Endothelial cell of umbilical vein (primary cell): ENCODE measurements around the gene PRPF19. TPM values are rescaled to one million over a fixed set of nuclear protein-coding genes. Genes with fewer than 3 reads are reported as not detected.

Experiments used
- BruUV-seq: library from RNA; stranded (reverse); fragments of 400-500 nt; replicated peaks from 2 replicates; lab custom pipeline; 2021; lab: Mats Ljungman, UMichigan
- CTCF ChIA-PET: fragments of 300-600, 350-600 bp; sonication (Branson Sonifier 250); formaldehyde crosslinking; loops from one replicate; lab custom pipeline; 2021; ENCODE audit warnings: antibody characterized with exemption, inconsistent platforms; lab: Charles Lee
- POLR2A ChIA-PET: fragments of 300-600, 350-600 bp; sonication (Branson Sonifier 250); formaldehyde crosslinking; loops from one replicate; lab custom pipeline; 2021; ENCODE audit warnings: antibody characterized with exemption, inconsistent platforms; lab: Charles Lee
- DNase-seq: peaks from one replicate; pipeline ENCODE4 v3.0.0-alpha.2; 2011; ENCODE audit warnings: low read depth, low spot score
- FAIRE-seq: peaks from 2 replicates; lab custom pipeline; 2011; peaks lifted over from hg19 to GRCh38; lab: Jason Lieb, UNC
- H2AFZ ChIP-seq: 2 replicates; pipeline ENCODE4 v1.6.0; 2012; ENCODE audit warnings: low read depth, low read length, control low read depth, inconsistent platforms
- H3K27ac ChIP-seq: 2 replicates; pipeline ENCODE4 v1.5.1; 2011; ENCODE audit warnings: low read depth, mild to moderate bottlenecking, control low read depth, low read length, moderate library complexity; ENCODE audit not compliant: insufficient read depth
- H3K27me3 ChIP-seq, 2 experiments: 2 replicates each; pipeline versions ENCODE4 v1.6.0 to v1.6.1; 2011; ENCODE audit warnings: low read length in 2 of 2, mixed read lengths in 1 of 2; ENCODE audit not compliant: control insufficient read depth in 2 of 2, insufficient read depth in 2 of 2
- H3K36me3 ChIP-seq, 2 experiments: 2 replicates in 1 of 2; 3 replicates in 1 of 2; pipeline ENCODE4 v1.5.1; 2011; ENCODE audit warnings: low read length in 2 of 2, mild to moderate bottlenecking in 1 of 2, moderate library complexity in 1 of 2; ENCODE audit not compliant: control insufficient read depth in 2 of 2, insufficient read depth in 2 of 2; ENCODE audit errors: extremely low read depth in 1 of 2
- H3K4me1 ChIP-seq: 3 replicates; pipeline ENCODE4 v1.5.1; 2011; ENCODE audit warnings: mild to moderate bottlenecking, low read length; ENCODE audit not compliant: control insufficient read depth, insufficient read depth; ENCODE audit errors: extremely low read depth
- H3K4me2 ChIP-seq: 2 replicates; pipeline ENCODE4 v1.6.1; 2011; ENCODE audit warnings: low read length, control low read depth, mixed read lengths; ENCODE audit not compliant: insufficient read depth
- H3K4me3 ChIP-seq, 3 experiments: fragments of 200-600 bp in 1 of 3; sonication (generic), shearing (Covaris generic) in 1 of 3; replicated peaks in 1 of 3; 2 replicates each; pipeline ENCODE4 v1.5.1; 2011 to 2016; ENCODE audit warnings: control low read depth in 3 of 3, low read length in 3 of 3, mild to moderate bottlenecking in 2 of 3, inconsistent platforms in 1 of 3, low read depth in 1 of 3, moderate library complexity in 1 of 3; ENCODE audit not compliant: insufficient read depth in 1 of 3
- H3K79me2 ChIP-seq: 2 replicates; pipeline ENCODE4 v1.6.0; 2012; ENCODE audit warnings: low read length, inconsistent platforms; ENCODE audit not compliant: control insufficient read depth, insufficient read depth
- H3K9ac ChIP-seq: replicated peaks from 2 replicates; pipeline ENCODE3; 2011; ENCODE audit warnings: low read length, control low read depth; ENCODE audit not compliant: insufficient read depth; ENCODE audit errors: extremely low read depth
- H3K9me1 ChIP-seq: replicated peaks from 3 replicates; pipeline ENCODE4 v1.6.0; 2011; ENCODE audit warnings: mild to moderate bottlenecking, low read length; ENCODE audit not compliant: control insufficient read depth, insufficient read depth; ENCODE audit errors: extremely low read depth
- H3K9me3 ChIP-seq: replicated peaks from 2 replicates; pipeline ENCODE4 v1.5.1; 2012; ENCODE audit warnings: low read length, inconsistent platforms; ENCODE audit not compliant: control insufficient read depth, insufficient read depth
- H4K20me1 ChIP-seq: replicated peaks from 2 replicates; pipeline ENCODE3; 2011; ENCODE audit warnings: mild to moderate bottlenecking, low read length; ENCODE audit not compliant: control insufficient read depth, insufficient read depth; ENCODE audit errors: extremely low read depth
- EZH2 ChIP-seq: IDR thresholded peaks from 2 replicates; pipeline ENCODE4 v1.6.1; 2012; ENCODE audit warnings: borderline replicate concordance, low read depth, mild to moderate bottlenecking, moderate library complexity, low read length, inconsistent platforms; ENCODE audit not compliant: severe bottlenecking
- MYC ChIP-seq: IDR thresholded peaks from one replicate; pipeline ENCODE4 v1.6.1; 2011; ENCODE audit warnings: mild to moderate bottlenecking, low read depth, low read length
- POLR2A ChIP-seq: IDR thresholded peaks from 2 replicates; pipeline ENCODE4 v1.6.1; 2012; ENCODE audit warnings: low read depth, mild to moderate bottlenecking, control low read depth, low read length
- POLR2AphosphoS5 ChIP-seq: IDR thresholded peaks from 2 replicates; pipeline ENCODE4 v1.6.1; 2012; ENCODE audit warnings: low read depth, mild to moderate bottlenecking, control low read depth, low read length, moderate library complexity; ENCODE audit not compliant: insufficient read depth
- dilution Hi-C: fragments of 300-500 bp; cut with MboI; formaldehyde crosslinking; loops from one replicate; pipeline ENCODE4 v1.15.0; 2019; ENCODE audit warnings: low sequenced_read_pairs; ENCODE audit not compliant: extremely low pct_ligation_motif_present
- intact Hi-C: fragments of 100-400 bp; cut with micrococcal nuclease; formaldehyde crosslinking; loops from one replicate; pipeline ENCODE4 v1.10.0; 2022
- polyA plus RNA-seq, 4 experiments: library from polyadenylated mRNA; depleted of rRNA in 3 of 4; stranded (reverse) in 3 of 4; unstranded in 1 of 4; fragments of >200 nt; gene quantifications; 2 replicates each; pipeline versions ENCODE4 v1.2.1 to v1.2.3, GENCODE V29; 2011 to 2012; ENCODE audit warnings: missing spikeins in 1 of 4
- total RNA-seq: library from RNA; stranded (reverse); gene quantifications from 2 replicates; pipeline ENCODE4 v1.2.3, GENCODE V29; 2021
- TF ChIP-seq, protein P1 (sequence below), 2 donors: IDR thresholded peaks; 1 replicate in 1 of 2; 2 replicates in 1 of 2; pipeline ENCODE4 v1.5.1; 2011; ENCODE audit warnings: low read length in 2 of 2, mild to moderate bottlenecking in 2 of 2, moderate library complexity in 2 of 2, control low read depth in 1 of 2, inconsistent platforms in 1 of 2, low read depth in 1 of 2; ENCODE audit not compliant: insufficient read depth in 1 of 2; ENCODE audit errors: extremely low read depth in 1 of 2
- TF ChIP-seq, protein P2 (sequence below): IDR thresholded peaks from 2 replicates; pipeline ENCODE4 v1.6.1; 2011; ENCODE audit not compliant: insufficient read depth, insufficient read length

Gene PRPF19
- total and polyA plus RNA-seq, 2 donors (not counting 3 experiments of a cell fraction or from before 2014, with no cell fraction given), result 97.1 to 126 TPM

DNA sequence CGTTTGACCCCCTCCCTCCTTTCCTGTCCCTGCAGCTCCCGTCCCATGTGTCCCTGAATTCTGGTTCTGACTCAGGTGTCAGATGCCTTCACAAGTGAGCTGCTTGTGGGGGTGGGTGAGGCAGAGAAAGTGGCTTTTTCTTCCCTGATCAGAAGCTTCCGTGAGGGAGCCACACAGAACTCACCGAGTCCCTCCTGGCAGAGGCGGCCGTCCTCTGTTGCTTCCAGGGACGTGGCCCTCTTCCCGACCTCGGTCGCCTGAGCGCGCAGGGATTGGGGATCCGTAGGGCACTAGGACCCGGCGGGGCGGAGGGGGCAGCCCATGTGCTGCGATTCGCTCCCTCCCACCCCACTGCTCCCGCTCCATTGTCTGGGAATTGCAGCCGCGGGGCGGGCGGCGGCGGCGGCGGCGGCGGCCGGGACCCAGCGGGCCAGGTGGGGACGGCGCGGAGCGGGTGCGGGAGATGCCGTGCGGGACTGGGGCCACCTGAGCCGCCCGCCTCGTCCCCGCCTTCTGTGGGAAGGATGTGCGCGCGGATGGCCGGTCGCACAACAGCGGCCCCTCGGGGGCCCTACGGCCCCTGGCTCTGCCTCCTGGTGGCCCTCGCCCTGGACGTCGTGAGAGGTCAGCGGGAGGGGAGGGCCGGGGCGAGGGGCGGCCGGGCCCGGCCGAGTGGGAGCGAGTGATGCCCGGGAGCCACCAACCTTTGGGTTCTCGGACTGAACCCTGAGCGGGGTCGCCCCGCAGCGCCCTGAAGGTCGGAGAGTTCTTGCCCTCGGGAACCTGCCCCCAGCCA, 17.9 kb upstream of the PRPF19 start, which contains the start of gene TMEM132A:
Gene TMEM132A, plus strand, starts transcription at position 351 of the 796 bp plus-strand sequence. Its CDS starts 174 bp downstream, at position 525.
- Histone ChIP-seq H3K9me1 (no peaks in the 10 kb centered on the region), H3K4me1 (peaks cover 17% of the 10 kb centered on the region), H2AFZ (peak within 1 kb of the TSS; percentile 33), H3K9me3 (no peaks in the 10 kb centered on the region), H3K9ac (peak within 1 kb of the TSS; percentile 63), H3K36me3 (peaks cover 7 to 33% of the 10 kb centered on the region in 2 experiments), H3K27ac (no peak within 1 kb of the TSS), H3K27me3 (no peaks in the 10 kb centered on the region), H3K4me3 (peak within 1 kb of the TSS; percentile 39 to 80 (median 44)), H3K4me2 (peak within 1 kb of the TSS; percentile 47), H4K20me1 (no peaks in the 10 kb centered on the region), H3K79me2 (peaks cover 5% of the 10 kb centered on the region)
- ChIA-PET CTCF (interaction anchor here (0.9 to 1.1 kb wide), 5 partner anchors 9 to 93 kb away, joined by 4 to 7 read pairs (median 4); partner anchors contain the start of gene TMEM109), POLR2A (interaction anchor here (0.9 kb wide), 1 partner anchor 10 kb away, joined by 5 read pairs; the partner anchor contains the start of gene TMEM109)
- TF ChIP-seq EZH2, result no peak
- TF ChIP-seq, protein P1, sequence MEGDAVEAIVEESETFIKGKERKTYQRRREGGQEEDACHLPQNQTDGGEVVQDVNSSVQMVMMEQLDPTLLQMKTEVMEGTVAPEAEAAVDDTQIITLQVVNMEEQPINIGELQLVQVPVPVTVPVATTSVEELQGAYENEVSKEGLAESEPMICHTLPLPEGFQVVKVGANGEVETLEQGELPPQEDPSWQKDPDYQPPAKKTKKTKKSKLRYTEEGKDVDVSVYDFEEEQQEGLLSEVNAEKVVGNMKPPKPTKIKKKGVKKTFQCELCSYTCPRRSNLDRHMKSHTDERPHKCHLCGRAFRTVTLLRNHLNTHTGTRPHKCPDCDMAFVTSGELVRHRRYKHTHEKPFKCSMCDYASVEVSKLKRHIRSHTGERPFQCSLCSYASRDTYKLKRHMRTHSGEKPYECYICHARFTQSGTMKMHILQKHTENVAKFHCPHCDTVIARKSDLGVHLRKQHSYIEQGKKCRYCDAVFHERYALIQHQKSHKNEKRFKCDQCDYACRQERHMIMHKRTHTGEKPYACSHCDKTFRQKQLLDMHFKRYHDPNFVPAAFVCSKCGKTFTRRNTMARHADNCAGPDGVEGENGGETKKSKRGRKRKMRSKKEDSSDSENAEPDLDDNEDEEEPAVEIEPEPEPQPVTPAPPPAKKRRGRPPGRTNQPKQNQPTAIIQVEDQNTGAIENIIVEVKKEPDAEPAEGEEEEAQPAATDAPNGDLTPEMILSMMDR (IDR thresholded peaks at IDR 0.05; ENCODE audit: extremely low read depth in 1 of 2, insufficient read depth in 1 of 2, low read depth in 1 of 2, low read length in 2 of 2), result peak in 1 of 2 donors; percentile 4
- TF ChIP-seq POLR2AphosphoS5, result peak; percentile 51
- peak; percentile 76 for TF ChIP-seq MYC
- TF ChIP-seq, protein P2, sequence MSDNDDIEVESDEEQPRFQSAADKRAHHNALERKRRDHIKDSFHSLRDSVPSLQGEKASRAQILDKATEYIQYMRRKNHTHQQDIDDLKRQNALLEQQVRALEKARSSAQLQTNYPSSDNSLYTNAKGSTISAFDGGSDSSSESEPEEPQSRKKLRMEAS, result peak; percentile 54
- TF ChIP-seq POLR2A, result no peak
- intact Hi-C loops (loop anchor here (1.0 kb wide), 1 partner anchor 9 kb away; no protein-coding TSS in a partner anchor), dilution Hi-C loops (no loop called here)
- BruUV-seq, result no TSS peak
- DNase-seq, result peak; percentile 61
- FAIRE-seq, result peak; percentile 76
